Adrenal gland (tissue), 5 donors: ENCODE data around the gene PLA2G2F.

Experiments
- POLR2A ChIP-seq, 2 donors: fragments of 450-650 bp; IDR thresholded peaks; one replicate each; pipeline ENCODE4 v1.6.1; 2017; ENCODE audit warnings: antibody characterized with exemption in 2 of 2, mild to moderate bottlenecking in 2 of 2, moderate library complexity in 1 of 2
- TF ChIP-seq, protein P1 (sequence below), 6 experiments: fragments of 450-650 bp in 4 of 6; fragments of 200-600 bp in 2 of 6; sonication (generic) in 1 of 6; IDR thresholded peaks; 1 replicate in 5 of 6; 2 replicates in 1 of 6; pipeline versions ENCODE4 v1.5.1 to v1.8.0; 2016 to 2021; ENCODE audit warnings: antibody characterized with exemption in 6 of 6, mild to moderate bottlenecking in 2 of 6, moderate library complexity in 1 of 6
- donor health status: DM: no; HTN: no; CAD: no.

DNA sequence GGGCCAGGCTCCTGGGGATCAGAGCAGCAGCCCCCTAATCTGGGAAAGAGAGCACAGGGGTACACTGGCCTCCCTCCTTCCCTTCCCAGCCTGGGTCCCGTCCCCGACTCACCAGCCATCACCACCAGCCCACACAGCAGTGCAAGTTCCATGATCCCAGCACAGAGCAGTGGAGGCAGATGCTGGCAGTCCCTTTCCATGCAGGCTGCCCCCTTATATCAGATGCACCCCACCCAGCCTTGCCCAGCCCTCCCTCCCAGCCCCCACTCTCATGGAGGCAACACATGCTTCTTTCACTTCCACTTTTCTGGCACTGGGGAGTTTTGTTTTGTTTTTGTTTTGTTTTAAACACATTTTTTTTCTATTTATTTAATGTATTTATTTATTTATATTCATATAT is 19.8 kb upstream of the PLA2G2F start, which contains the start of gene PLA2G2D:
- TF ChIP-seq, protein P1, sequence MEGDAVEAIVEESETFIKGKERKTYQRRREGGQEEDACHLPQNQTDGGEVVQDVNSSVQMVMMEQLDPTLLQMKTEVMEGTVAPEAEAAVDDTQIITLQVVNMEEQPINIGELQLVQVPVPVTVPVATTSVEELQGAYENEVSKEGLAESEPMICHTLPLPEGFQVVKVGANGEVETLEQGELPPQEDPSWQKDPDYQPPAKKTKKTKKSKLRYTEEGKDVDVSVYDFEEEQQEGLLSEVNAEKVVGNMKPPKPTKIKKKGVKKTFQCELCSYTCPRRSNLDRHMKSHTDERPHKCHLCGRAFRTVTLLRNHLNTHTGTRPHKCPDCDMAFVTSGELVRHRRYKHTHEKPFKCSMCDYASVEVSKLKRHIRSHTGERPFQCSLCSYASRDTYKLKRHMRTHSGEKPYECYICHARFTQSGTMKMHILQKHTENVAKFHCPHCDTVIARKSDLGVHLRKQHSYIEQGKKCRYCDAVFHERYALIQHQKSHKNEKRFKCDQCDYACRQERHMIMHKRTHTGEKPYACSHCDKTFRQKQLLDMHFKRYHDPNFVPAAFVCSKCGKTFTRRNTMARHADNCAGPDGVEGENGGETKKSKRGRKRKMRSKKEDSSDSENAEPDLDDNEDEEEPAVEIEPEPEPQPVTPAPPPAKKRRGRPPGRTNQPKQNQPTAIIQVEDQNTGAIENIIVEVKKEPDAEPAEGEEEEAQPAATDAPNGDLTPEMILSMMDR (IDR thresholded peaks at IDR 0.05): no peak
- TF ChIP-seq POLR2A (IDR thresholded peaks at IDR 0.05): no peak
